ENCODE results near the gene SEMA4D.

The SEMA4D gene

DNA sequence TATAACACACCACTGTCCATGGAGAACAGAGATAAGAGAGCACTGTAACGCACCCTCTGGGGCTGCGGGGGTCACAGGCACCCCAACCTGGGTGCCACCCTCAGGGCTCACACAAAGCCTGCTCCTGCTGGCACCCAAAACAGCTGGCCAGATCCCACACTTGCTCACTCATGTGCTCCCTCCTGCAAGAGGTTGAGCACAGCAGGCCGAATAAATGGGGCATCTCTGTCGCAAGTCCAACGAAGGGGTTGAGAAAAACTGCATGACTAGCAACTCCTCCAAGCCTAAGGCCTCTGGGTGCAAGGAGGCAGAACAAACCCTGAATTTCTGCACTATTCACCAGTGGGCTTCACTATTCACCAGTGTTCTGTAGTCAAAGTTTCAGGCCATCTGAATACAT is 99.3 kb downstream of the SEMA4D start:
- peaks cover 37% of the 10 kb centered on the region for H3K79me2 ChIP-seq (ENCODE audit: insufficient read depth, low read length)
- peaks cover 21% of the 10 kb centered on the region for H3K4me1 ChIP-seq (ENCODE audit: insufficient read depth, low read length, poor library complexity, severe bottlenecking)
- peaks cover 2% of the 10 kb centered on the region; the same call in 1 of the 2 replicates for H3F3A ChIP-seq (ENCODE audit: low read depth)
- H4K20me1 ChIP-seq (ENCODE audit: insufficient read depth, low read length, poor library complexity, severe bottlenecking): no peaks in the 10 kb centered on the region
- no peak overlapping the region for H2AFZ ChIP-seq (ENCODE audit: low read length)
- H3K36me3 ChIP-seq (ENCODE audit: insufficient read depth, low read length): peaks cover 94% of the 10 kb centered on the region
- H3K9ac ChIP-seq (ENCODE audit: low read depth, low read length, poor library complexity, severe bottlenecking): no peak overlapping the region
- H3K4me2 ChIP-seq (ENCODE audit: low read depth, low read length, poor library complexity, severe bottlenecking): no peak overlapping the region
- no peaks in the 10 kb centered on the region for H3K9me2 ChIP-seq (replicated peaks; ENCODE audit: low read depth, low read length)
- TF ChIP-seq, protein P1, sequence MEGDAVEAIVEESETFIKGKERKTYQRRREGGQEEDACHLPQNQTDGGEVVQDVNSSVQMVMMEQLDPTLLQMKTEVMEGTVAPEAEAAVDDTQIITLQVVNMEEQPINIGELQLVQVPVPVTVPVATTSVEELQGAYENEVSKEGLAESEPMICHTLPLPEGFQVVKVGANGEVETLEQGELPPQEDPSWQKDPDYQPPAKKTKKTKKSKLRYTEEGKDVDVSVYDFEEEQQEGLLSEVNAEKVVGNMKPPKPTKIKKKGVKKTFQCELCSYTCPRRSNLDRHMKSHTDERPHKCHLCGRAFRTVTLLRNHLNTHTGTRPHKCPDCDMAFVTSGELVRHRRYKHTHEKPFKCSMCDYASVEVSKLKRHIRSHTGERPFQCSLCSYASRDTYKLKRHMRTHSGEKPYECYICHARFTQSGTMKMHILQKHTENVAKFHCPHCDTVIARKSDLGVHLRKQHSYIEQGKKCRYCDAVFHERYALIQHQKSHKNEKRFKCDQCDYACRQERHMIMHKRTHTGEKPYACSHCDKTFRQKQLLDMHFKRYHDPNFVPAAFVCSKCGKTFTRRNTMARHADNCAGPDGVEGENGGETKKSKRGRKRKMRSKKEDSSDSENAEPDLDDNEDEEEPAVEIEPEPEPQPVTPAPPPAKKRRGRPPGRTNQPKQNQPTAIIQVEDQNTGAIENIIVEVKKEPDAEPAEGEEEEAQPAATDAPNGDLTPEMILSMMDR (conservative IDR thresholded peaks at IDR 0.05; ENCODE audit: low read length): no peak
- no peak for TF ChIP-seq EZH2phosphoT487 (IDR thresholded peaks at IDR 0.05; ENCODE audit: borderline replicate concordance)
- H3K9me3 ChIP-seq (ENCODE audit: insufficient read depth, low read depth, low read length): no peaks in the 10 kb centered on the region
- H3K27me3 ChIP-seq (ENCODE audit: insufficient read depth, low read length, poor library complexity, severe bottlenecking): no peaks in the 10 kb centered on the region
- no peak overlapping the region for H3K4me3 ChIP-seq (ENCODE audit: low read length, poor library complexity, severe bottlenecking)

DNA sequence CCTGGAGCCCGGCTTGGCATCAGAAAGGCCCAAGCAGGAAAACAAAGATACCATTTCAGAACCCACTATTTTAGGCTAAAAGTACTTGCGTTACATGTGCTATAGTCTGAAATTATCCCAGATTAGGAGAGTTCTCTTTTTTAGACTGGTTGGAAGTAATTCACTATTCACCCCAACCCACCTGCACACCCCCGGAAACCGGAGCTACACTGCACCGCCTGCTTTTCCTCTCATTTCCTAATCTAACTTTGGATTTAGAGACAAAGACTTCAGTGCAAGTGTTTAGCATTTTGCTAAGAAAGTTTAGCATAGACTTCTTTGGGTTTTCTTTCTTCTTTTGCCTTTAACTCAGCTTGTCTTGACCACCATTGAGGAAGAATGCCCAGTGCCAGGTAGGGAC is 100.4 kb downstream of the SEMA4D start:
- Histone ChIP-seq H2AFZ (ENCODE audit: low read length) (no peak overlapping the region), H3K4me1 (ENCODE audit: insufficient read depth, low read length, poor library complexity, severe bottlenecking) (peaks cover 21% of the 10 kb centered on the region), H3F3A (ENCODE audit: low read depth) (peaks cover 2% of the 10 kb centered on the region; the same call in 1 of the 2 replicates), H3K36me3 (ENCODE audit: insufficient read depth, low read length) (peaks cover 94% of the 10 kb centered on the region), H3K9me2 (replicated peaks; ENCODE audit: low read depth, low read length) (no peaks in the 10 kb centered on the region), H3K27me3 (ENCODE audit: insufficient read depth, low read length, poor library complexity, severe bottlenecking) (no peaks in the 10 kb centered on the region), H3K4me3 (ENCODE audit: low read length, poor library complexity, severe bottlenecking) (no peak overlapping the region), H3K79me2 (ENCODE audit: insufficient read depth, low read length) (peaks cover 37% of the 10 kb centered on the region), H3K9ac (ENCODE audit: low read depth, low read length, poor library complexity, severe bottlenecking) (no peak overlapping the region), H3K4me2 (ENCODE audit: low read depth, low read length, poor library complexity, severe bottlenecking) (no peak overlapping the region), H4K20me1 (ENCODE audit: insufficient read depth, low read length, poor library complexity, severe bottlenecking) (no peaks in the 10 kb centered on the region), H3K9me3 (ENCODE audit: insufficient read depth, low read depth, low read length) (no peaks in the 10 kb centered on the region)
- no peak for TF ChIP-seq EZH2phosphoT487 (IDR thresholded peaks at IDR 0.05; ENCODE audit: borderline replicate concordance)
- TF ChIP-seq, protein P1 (conservative IDR thresholded peaks at IDR 0.05; ENCODE audit: low read length): no peak

DNA sequence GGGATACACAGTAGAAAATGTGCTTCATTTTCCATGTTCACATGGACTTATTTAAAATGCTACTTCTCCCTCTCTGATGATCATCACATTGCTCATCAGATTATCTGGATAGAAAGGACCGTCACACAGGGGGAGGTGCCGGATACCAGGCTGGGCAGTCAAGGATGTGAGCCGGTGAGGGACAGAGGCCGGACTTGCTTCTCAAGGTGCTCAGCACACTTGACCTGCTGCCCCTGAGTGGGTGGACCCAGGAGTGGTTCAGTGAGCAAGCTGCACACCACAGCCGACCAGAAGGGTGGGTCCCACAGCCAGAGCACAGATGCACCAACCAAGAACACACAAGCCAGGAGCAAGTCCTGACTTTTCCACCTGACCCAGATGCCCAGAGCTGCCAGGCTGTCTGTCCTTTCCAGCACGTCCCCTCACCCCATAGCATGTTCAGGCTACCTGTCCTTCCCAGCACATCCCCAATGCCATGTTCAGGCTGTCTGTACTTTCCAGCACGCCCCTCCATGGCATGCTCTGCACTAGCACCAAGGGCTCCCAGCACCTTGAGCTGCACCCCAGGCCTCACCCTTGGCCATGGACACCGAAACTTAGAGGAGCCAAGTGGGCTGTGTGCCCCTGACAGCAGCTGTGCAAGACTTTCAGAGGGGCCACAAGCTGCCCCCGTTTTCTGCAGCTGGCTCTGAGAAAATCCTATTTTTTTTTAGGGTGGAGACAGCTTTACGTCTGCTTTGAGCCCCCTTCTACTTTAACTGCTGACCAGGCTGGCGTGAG is 101.8 kb downstream of the SEMA4D start:
- TF ChIP-seq, protein P1 (conservative IDR thresholded peaks at IDR 0.05; ENCODE audit: low read length): no peak
- no peak for TF ChIP-seq EZH2phosphoT487 (IDR thresholded peaks at IDR 0.05; ENCODE audit: borderline replicate concordance)
- Histone ChIP-seq H3K4me1 (ENCODE audit: insufficient read depth, low read length, poor library complexity, severe bottlenecking) (peaks cover 13% of the 10 kb centered on the region), H3K9me3 (ENCODE audit: insufficient read depth, low read depth, low read length) (no peaks in the 10 kb centered on the region), H3K4me2 (ENCODE audit: low read depth, low read length, poor library complexity, severe bottlenecking) (no peak overlapping the region), H3K9me2 (replicated peaks; ENCODE audit: low read depth, low read length) (no peaks in the 10 kb centered on the region), H3K27me3 (ENCODE audit: insufficient read depth, low read length, poor library complexity, severe bottlenecking) (no peaks in the 10 kb centered on the region), H4K20me1 (ENCODE audit: insufficient read depth, low read length, poor library complexity, severe bottlenecking) (peaks cover 6% of the 10 kb centered on the region), H3K4me3 (ENCODE audit: low read length, poor library complexity, severe bottlenecking) (no peak overlapping the region), H3K9ac (ENCODE audit: low read depth, low read length, poor library complexity, severe bottlenecking) (no peak overlapping the region), H3F3A (ENCODE audit: low read depth) (peaks cover 2% of the 10 kb centered on the region; the same call in 1 of the 2 replicates), H2AFZ (ENCODE audit: low read length) (no peak overlapping the region), H3K79me2 (ENCODE audit: insufficient read depth, low read length) (peaks cover 37% of the 10 kb centered on the region), H3K36me3 (ENCODE audit: insufficient read depth, low read length) (peaks cover 94% of the 10 kb centered on the region)
